MCF 10A (cell line): ENCODE measurements around the gene IGF1R. TPM values are rescaled to one million over a fixed set of nuclear protein-coding genes. Genes with fewer than 3 reads are reported as not detected.

Experiments
- BruUV-seq: library from RNA; stranded (reverse); fragments of 400-500 nt; replicated peaks from 2 replicates; lab custom pipeline; 2021; lab: Mats Ljungman, UMichigan
- CTCF ChIA-PET: fragments of 300-600 bp; sonication (Branson Sonifier 250); formaldehyde crosslinking; extraction: SDS; loops from one replicate; lab custom pipeline; 2021; ENCODE audit warnings: antibody characterized with exemption, inconsistent platforms; lab: Yijun Ruan, JAX
- POLR2A ChIA-PET: fragments of 300-600, 350-650 bp; sonication (Branson Sonifier 250); formaldehyde crosslinking; extraction: SDS; loops from one replicate; lab custom pipeline; 2020; ENCODE audit warnings: antibody characterized with exemption, inconsistent platforms; lab: Yijun Ruan, JAX
- DNase-seq: peaks from one replicate; pipeline ENCODE4 v3.0.0-alpha.2; 2018; ENCODE audit not compliant: unreplicated experiment
- H3K27ac Mint-ChIP-seq: one replicate; pipeline ENCODE4 v1.8.0; 2022; ENCODE audit warnings: mild to moderate bottlenecking, low read depth, mixed read lengths; ENCODE audit not compliant: unreplicated experiment
- H3K27me3 Mint-ChIP-seq: one replicate; pipeline ENCODE4 v1.8.0; 2022; ENCODE audit warnings: mixed read lengths; ENCODE audit not compliant: insufficient read depth, unreplicated experiment
- H3K36me3 Mint-ChIP-seq: one replicate; pipeline ENCODE4 v1.8.0; 2022; ENCODE audit warnings: mild to moderate bottlenecking, moderate library complexity, mixed read lengths; ENCODE audit not compliant: insufficient read depth, unreplicated experiment
- H3K4me1 Mint-ChIP-seq: one replicate; pipeline ENCODE4 v1.8.0; 2022; ENCODE audit warnings: mixed read lengths; ENCODE audit not compliant: insufficient read depth, unreplicated experiment
- H3K4me3 Mint-ChIP-seq: one replicate; pipeline ENCODE4 v1.8.0; 2022; ENCODE audit warnings: mild to moderate bottlenecking, moderate library complexity, mixed read lengths; ENCODE audit not compliant: unreplicated experiment
- H3K9me3 Mint-ChIP-seq: one replicate; pipeline ENCODE4 v1.8.0; 2022; ENCODE audit warnings: mixed read lengths; ENCODE audit not compliant: unreplicated experiment
- CTCF ChIP-seq: fragments of 200-600 bp; IDR thresholded peaks from one replicate; pipeline ENCODE4 v1.8.0; 2022; ENCODE audit warnings: antibody characterized with exemption, mild to moderate bottlenecking; ENCODE audit not compliant: unreplicated experiment
- intact Hi-C: fragments of 100-400 bp; cut with micrococcal nuclease; formaldehyde crosslinking; loops from 2 replicates; pipeline ENCODE4 v1.14.1; 2022
- total RNA-seq: library from RNA; stranded (reverse); gene quantifications from 2 replicates; pipeline ENCODE4 v1.2.3, GENCODE V29; 2022

Gene IGF1R
- total RNA-seq, 1 experiment from 2014 or later, result 53.3 TPM

DNA sequence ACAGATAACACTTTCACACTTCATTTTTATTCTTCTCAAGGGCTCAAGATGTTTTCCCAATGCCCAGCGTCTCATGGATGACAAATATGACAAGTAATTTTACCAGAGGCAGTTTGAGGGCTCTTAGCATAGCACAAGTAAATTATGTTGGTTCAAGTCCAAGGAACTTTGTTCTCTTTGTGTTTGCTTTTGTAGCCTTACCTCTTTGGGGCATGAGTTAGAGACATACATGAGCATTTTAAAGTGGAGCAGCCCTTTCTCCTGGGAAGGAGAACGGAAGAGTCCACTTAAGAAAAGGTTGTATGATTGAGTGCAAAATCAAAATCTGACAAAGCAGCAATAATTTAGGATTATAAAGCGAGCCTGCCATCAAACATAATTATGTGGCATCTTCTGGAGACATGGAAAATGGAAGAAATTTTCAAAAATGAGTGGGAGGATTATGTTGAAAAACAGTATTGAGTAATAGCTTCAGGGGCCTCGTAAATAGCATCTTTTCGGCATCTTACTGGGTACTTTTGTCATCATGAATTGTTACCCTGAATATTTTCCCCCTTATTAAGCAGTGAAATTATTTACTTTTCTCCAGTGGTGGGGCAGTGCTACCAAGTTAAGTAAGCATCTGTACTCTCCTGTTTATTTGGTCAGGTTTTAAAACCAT is 293.4 kb downstream of the IGF1R start:
- ChIA-PET POLR2A (no interaction called here), CTCF (no interaction called here)
- H3K27me3 Mint-ChIP-seq, result no peaks in the 10 kb centered on the region
- H3K4me3 Mint-ChIP-seq, result no peak overlapping the region
- BruUV-seq, result no TSS peak
- no peak overlapping the region for H3K27ac Mint-ChIP-seq
- no peaks in the 10 kb centered on the region for H3K9me3 Mint-ChIP-seq
- H3K4me1 Mint-ChIP-seq, result no peaks in the 10 kb centered on the region
- intact Hi-C loops, result no loop called here
- TF ChIP-seq CTCF, result no peak
- H3K36me3 Mint-ChIP-seq, result peaks cover 86% of the 10 kb centered on the region
- no peak for DNase-seq

GRCh38 chr15:98942431-98942830 is 294.1 kb downstream of the IGF1R start:
- CTCF ChIA-PET, result interaction anchor here (0.6 kb wide), 3 partner anchors 37 to 219 kb away, joined by 3 read pairs; no protein-coding TSS in a partner anchor

DNA sequence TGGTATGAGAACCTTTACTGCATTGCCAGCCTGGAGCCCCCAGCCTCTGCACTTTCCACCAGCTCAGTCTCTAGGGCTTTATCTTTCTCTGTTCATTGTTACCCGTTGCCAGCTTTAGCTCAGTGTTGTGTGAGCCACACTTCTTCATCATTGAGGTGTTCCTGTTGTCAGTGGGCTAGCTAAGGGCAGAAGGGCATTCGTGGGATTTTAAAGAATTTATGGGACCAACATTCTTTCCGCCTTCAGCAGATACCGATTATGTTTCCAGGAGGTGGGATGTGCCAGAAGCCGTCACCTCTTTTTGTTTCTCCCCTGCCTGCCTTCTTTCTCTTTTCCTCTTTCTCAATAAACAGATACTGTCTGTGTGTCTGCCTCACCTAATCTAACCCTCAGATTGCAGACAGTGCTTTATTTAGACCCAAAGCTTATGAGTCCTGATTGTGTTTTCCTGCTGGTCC is 294.7 kb downstream of the IGF1R start:
- peaks cover 78% of the 10 kb centered on the region for H3K36me3 Mint-ChIP-seq
- H3K9me3 Mint-ChIP-seq, result no peaks in the 10 kb centered on the region
- H3K4me3 Mint-ChIP-seq, result no peak overlapping the region
- no TSS peak for BruUV-seq
- no peaks in the 10 kb centered on the region for H3K27me3 Mint-ChIP-seq
- CTCF ChIA-PET, result interaction anchor here (0.6 to 0.8 kb wide), 3 partner anchors 38 to 144 kb away, joined by 3 read pairs; no protein-coding TSS in a partner anchor
- intact Hi-C loops, result no loop called here
- peak overlapping the region; percentile 11 for H3K27ac Mint-ChIP-seq
- no peak for DNase-seq
- H3K4me1 Mint-ChIP-seq, result no peaks in the 10 kb centered on the region
- no peak for TF ChIP-seq CTCF
- POLR2A ChIA-PET, result no interaction called here

More at GRCh38 chr15:98942431-98942830, 294.1 kb downstream of the IGF1R start:
- H3K4me3 Mint-ChIP-seq, result no peak overlapping the region
- intact Hi-C loops, result no loop called here
- no peak for TF ChIP-seq CTCF
- no peaks in the 10 kb centered on the region for H3K4me1 Mint-ChIP-seq
- H3K27ac Mint-ChIP-seq, result peak overlapping the region; percentile 11
- BruUV-seq, result no TSS peak
- no peaks in the 10 kb centered on the region for H3K9me3 Mint-ChIP-seq
- no peak for DNase-seq
- POLR2A ChIA-PET, result no interaction called here
- H3K27me3 Mint-ChIP-seq, result no peaks in the 10 kb centered on the region
- peaks cover 79% of the 10 kb centered on the region for H3K36me3 Mint-ChIP-seq

- DNase-seq, result no peak
- Mint-ChIP-seq H3K4me3 (no peak overlapping the region), H3K36me3 (peaks cover 78% of the 10 kb centered on the region), H3K27me3 (no peaks in the 10 kb centered on the region), H3K9me3 (no peaks in the 10 kb centered on the region), H3K27ac (peak overlapping the region; percentile 11), H3K4me1 (no peaks in the 10 kb centered on the region)
- ChIA-PET POLR2A (no interaction called here), CTCF (interaction anchor here (0.8 kb wide), 1 partner anchor 39 kb away, joined by 3 read pairs; no protein-coding TSS in a partner anchor)
- intact Hi-C loops, result no loop called here
- no peak for TF ChIP-seq CTCF
- BruUV-seq, result no TSS peak
These were observed 295.3 kb downstream of the IGF1R start for GRCh38 chr15:98943601-98944151.
